Right atrium auricular region (tissue), 2 donors: Measurements from ENCODE around the gene CGA. TPM values are rescaled to one million over a fixed set of nuclear protein-coding genes. Genes with fewer than 3 reads are reported as not detected.
"Not testable (repeated sequence)": the region's sequence is repeated elsewhere in the genome, so short reads cannot be mapped to it uniquely, and the experiment has no call there.

Source experiments
- DNase-seq: peaks from one replicate; pipeline ENCODE4 v3.0.0-alpha.2; 2019; ENCODE audit warnings: low spot score
- H3K27ac ChIP-seq, 2 donors: fragments of 200-600 bp; sonication (generic); 1 replicate in 1 of 2; 2 replicates in 1 of 2; pipeline ENCODE4 v1.5.1; 2016 to 2019
- H3K27me3 ChIP-seq, 2 donors: fragments of 200-600 bp; sonication (generic); one replicate each; pipeline versions ENCODE4 v1.5.1 to v1.6.0; 2017 to 2019
- H3K36me3 ChIP-seq: fragments of 200-600 bp; sonication (generic); one replicate; pipeline ENCODE4 v1.5.1; 2016
- H3K4me1 ChIP-seq, 2 donors: fragments of 200-600 bp; sonication (generic); one replicate each; pipeline versions ENCODE4 v1.5.1 to v1.6.0; 2017 to 2019
- H3K4me3 ChIP-seq, 2 donors: fragments of 200-600 bp; sonication (generic); 1 replicate in 1 of 2; 2 replicates in 1 of 2; pipeline ENCODE4 v1.5.1; 2017 to 2019; ENCODE audit warnings: mild to moderate bottlenecking in 1 of 2, moderate library complexity in 1 of 2
- H3K9me3 ChIP-seq, 2 donors: fragments of 200-600 bp; sonication (generic); one replicate each; pipeline ENCODE4 v1.5.1; 2019
- total RNA-seq, 2 donors: library from RNA; depleted of rRNA; stranded (reverse); fragments of >200 nt; gene quantifications; one replicate each; pipeline ENCODE4 v1.1.0, GENCODE V29; 2016
- TF ChIP-seq, protein P1 (sequence below), 2 donors: fragments of 200-600 bp; sonication (generic); IDR thresholded peaks; one replicate each; pipeline ENCODE4 v1.5.1; 2019; ENCODE audit warnings: antibody characterized with exemption in 2 of 2

Gene CGA
- total RNA-seq: under 1 TPM in 1 of 2 donors, not detected in 1; 0.52 TPM

DNA sequence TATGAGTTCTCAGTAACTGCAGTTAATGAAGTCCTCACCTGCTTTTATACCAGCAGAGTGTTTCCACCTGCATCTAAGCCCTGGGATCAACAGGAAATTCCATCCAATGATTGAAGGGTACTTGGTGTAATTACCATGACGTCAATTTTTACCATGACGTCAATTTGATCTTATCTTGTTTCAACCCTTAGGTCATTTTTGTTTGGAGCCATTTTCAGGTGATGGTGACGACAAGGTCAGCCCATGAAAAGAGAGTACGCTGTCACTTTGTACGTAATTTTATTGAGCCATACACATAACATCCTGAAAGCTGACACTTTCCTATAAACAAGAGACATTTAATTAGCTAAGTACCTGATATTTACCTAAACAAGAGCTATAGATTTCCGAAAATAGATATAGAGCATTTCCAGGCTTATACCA is at the start of gene CGA:
Gene CGA (minus strand): TSS at position 20 of the 423 bp plus-strand sequence. CDS start 6,906 bp downstream, outside the sequence.
- Histone ChIP-seq H3K9me3 (no peaks in the 10 kb centered on the region), H3K4me1 (no peaks in the 10 kb centered on the region), H3K27ac (no peak within 1 kb of the TSS), H3K36me3 (no peaks in the 10 kb centered on the region), H3K27me3 (no peaks in the 10 kb centered on the region), H3K4me3 (no peak within 1 kb of the TSS)
- TF ChIP-seq, protein P1, sequence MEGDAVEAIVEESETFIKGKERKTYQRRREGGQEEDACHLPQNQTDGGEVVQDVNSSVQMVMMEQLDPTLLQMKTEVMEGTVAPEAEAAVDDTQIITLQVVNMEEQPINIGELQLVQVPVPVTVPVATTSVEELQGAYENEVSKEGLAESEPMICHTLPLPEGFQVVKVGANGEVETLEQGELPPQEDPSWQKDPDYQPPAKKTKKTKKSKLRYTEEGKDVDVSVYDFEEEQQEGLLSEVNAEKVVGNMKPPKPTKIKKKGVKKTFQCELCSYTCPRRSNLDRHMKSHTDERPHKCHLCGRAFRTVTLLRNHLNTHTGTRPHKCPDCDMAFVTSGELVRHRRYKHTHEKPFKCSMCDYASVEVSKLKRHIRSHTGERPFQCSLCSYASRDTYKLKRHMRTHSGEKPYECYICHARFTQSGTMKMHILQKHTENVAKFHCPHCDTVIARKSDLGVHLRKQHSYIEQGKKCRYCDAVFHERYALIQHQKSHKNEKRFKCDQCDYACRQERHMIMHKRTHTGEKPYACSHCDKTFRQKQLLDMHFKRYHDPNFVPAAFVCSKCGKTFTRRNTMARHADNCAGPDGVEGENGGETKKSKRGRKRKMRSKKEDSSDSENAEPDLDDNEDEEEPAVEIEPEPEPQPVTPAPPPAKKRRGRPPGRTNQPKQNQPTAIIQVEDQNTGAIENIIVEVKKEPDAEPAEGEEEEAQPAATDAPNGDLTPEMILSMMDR (IDR thresholded peaks at IDR 0.05): no peak
- no peak for DNase-seq

DNA sequence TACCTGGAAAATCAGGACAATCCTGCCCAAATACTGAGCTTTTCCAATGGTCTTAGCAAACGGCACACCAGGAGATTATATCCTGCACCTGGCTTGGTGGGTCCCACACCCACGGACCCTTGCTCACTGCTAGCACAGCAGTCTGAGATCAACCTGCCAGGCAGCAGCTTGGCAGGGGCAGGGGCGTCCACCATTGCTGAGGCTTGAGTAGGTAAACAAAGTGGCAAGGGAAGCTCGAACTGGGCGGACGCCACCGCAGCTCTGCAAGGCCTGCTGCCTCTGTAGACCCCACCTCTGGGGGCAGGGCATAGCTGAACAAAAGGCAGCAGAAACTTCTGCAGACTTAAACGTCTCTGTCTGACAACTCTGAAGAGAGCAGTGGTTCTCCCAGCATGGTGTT is 45.0 kb upstream of the CGA start:
- not testable (repeated sequence) for H3K4me1 ChIP-seq, H3K4me3 ChIP-seq, H3K9me3 ChIP-seq, H3K27me3 ChIP-seq, DNase-seq, H3K36me3 ChIP-seq, H3K27ac ChIP-seq

DNA sequence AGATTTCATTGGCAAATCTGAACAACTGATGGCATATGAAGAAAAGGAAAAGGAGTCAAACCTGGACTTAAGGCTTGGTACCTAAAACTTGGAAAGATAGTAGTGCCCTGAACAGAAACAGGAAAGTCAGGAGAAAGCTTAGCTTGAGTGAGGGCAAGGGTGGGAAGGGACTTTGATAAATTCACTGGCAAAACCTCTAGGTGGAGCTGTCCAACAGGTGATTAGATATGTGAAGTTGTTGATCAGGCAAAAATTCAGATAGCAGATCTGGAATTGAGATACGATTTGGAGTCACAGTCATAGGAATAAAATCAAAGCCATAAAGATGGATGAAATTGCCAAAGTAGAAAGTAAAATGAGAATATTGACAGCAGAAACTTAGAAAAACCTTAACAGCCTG is 44.3 kb upstream of the CGA start:
- Histone ChIP-seq H3K9me3 (no peaks in the 10 kb centered on the region), H3K36me3 (no peaks in the 10 kb centered on the region), H3K4me1 (no peaks in the 10 kb centered on the region), H3K27ac (no peak overlapping the region), H3K27me3 (no peaks in the 10 kb centered on the region), H3K4me3 (no peak overlapping the region)
- TF ChIP-seq, protein P1 (IDR thresholded peaks at IDR 0.05): peak; percentile 55 to 70
- DNase-seq: no peak

DNA sequence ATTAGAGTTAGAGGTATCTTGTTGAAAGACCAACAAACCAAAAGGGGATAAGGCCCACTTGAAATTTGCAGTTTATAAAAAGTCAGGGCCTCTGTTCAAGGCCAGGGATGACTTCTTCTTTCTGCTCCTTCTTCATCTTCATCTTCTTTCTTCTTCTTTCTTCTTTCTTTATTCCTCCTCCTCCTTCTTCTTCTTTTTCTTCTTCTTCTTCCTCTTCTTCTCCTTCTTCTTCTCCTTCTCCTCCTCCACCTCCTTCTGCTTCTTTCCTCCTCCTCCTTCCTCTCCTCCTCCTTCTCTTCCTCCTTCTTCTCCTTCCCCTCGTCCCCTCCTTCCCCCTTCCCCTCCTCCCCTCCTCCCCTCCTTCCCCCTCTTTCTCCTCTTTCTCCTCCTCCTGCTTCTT is 42.1 kb upstream of the CGA start:
- no peaks in the 10 kb centered on the region for H3K27me3 ChIP-seq
- H3K4me3 ChIP-seq: no peak overlapping the region
- no peaks in the 10 kb centered on the region for H3K36me3 ChIP-seq
- H3K4me1 ChIP-seq: no peaks in the 10 kb centered on the region
- TF ChIP-seq, protein P1 (IDR thresholded peaks at IDR 0.05): no peak
- no peak overlapping the region for H3K27ac ChIP-seq
- no peak for DNase-seq
- no peaks in the 10 kb centered on the region for H3K9me3 ChIP-seq

DNA sequence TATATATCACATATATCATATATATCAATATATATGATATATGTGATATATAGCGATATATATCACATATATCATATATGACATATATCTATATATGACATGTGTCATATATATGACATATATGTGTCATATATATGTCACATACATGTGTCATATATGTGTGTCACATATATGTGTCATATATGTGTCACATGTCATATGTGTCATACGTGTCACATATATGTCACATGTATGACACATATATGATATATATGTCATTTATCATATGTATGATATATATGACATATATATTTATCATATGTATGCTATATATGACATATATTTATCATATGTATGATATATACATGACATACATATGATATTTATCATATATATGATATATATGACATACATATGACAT is 32.8 kb upstream of the CGA start:
- no peak for DNase-seq
- TF ChIP-seq, protein P1 (IDR thresholded peaks at IDR 0.05): no peak
- Histone ChIP-seq H3K9me3 (no peaks in the 10 kb centered on the region), H3K36me3 (no peaks in the 10 kb centered on the region), H3K4me1 (no peaks in the 10 kb centered on the region), H3K4me3 (no peak overlapping the region), H3K27ac (no peak overlapping the region), H3K27me3 (no peaks in the 10 kb centered on the region)

DNA sequence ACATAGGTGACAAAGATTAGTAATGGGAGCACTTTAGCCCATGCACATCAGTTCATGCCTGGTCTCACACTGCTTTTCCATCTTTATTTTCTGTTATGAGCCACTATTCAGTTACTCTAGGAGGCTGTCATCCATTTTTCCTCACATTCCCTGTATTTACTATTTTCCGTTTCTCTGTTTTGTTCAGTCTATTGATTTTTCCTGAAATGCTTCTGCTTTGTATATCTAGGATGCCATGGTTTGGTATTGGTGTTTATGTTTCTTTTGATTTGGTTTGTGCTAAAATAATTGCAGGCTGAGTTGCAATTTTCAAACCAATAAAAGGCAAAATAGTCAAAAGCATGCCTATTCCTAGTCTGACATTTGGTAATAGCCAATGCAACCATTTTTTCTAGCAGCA is 31.6 kb upstream of the CGA start:
- no peak overlapping the region for H3K4me3 ChIP-seq
- no peaks in the 10 kb centered on the region for H3K27me3 ChIP-seq
- H3K9me3 ChIP-seq: no peaks in the 10 kb centered on the region
- TF ChIP-seq, protein P1 (IDR thresholded peaks at IDR 0.05): no peak
- DNase-seq: no peak
- no peaks in the 10 kb centered on the region for H3K4me1 ChIP-seq
- no peak overlapping the region for H3K27ac ChIP-seq
- no peaks in the 10 kb centered on the region for H3K36me3 ChIP-seq
